Measurements from ENCODE around the gene GRID1. TPM values are rescaled to one million over a fixed set of nuclear protein-coding genes. Genes with fewer than 3 reads are reported as not detected.

Gene GRID1
- polyA plus RNA-seq, 1 donor (not counting 4 experiments of a cell fraction or from before 2014, with no cell fraction given): 0.01 TPM

- no peak for TF ChIP-seq CTCF (optimal IDR thresholded peaks at IDR 0.05 in 1 of 3, IDR thresholded peaks at IDR 0.05 in 1 of 3, conservative IDR thresholded peaks at IDR 0.05 in 1 of 3; ENCODE audit: extremely low read depth in 1 of 3, insufficient read depth in 2 of 3, low read length in 3 of 3)
- no peak for TF ChIP-seq EZH2 (IDR thresholded peaks at IDR 0.05; ENCODE audit: low read length)
- H3K9ac ChIP-seq (ENCODE audit: control insufficient read depth, extremely low read depth, insufficient read depth, low read length): no peak overlapping the region
- no peak for DNase-seq (ENCODE audit: low read depth, low spot score)
- no peak overlapping the region for H2AFZ ChIP-seq (ENCODE audit: control insufficient read depth, low read length)
- peaks cover 12% of the 10 kb centered on the region for H3K27me3 ChIP-seq (ENCODE audit: control insufficient read depth, extremely low read depth, insufficient read depth, low read length)
- no peak overlapping the region for H3K4me2 ChIP-seq (ENCODE audit: control insufficient read depth, extremely low read depth, insufficient read depth, low read depth, low read length)
- no peaks in the 10 kb centered on the region for H3K79me2 ChIP-seq (ENCODE audit: control insufficient read depth, insufficient read depth, low read length)
- no peaks in the 10 kb centered on the region for H3K4me1 ChIP-seq (ENCODE audit: control insufficient read depth, extremely low read depth, insufficient read depth, low read length)
- H3K4me3 ChIP-seq (ENCODE audit: control insufficient read depth in 2 of 3, extremely low read depth in 1 of 3, insufficient read depth in 2 of 3, low read depth in 1 of 3, low read length in 3 of 3): no peak overlapping the region
- no peak overlapping the region for H3K27ac ChIP-seq (ENCODE audit: control insufficient read depth, insufficient read depth, low read length)
- H4K20me1 ChIP-seq (ENCODE audit: control insufficient read depth, extremely low read depth, insufficient read depth, low read length): no peaks in the 10 kb centered on the region
- dilution Hi-C loops (cut with MboI; ENCODE audit: extremely low pct_ligation_motif_present, low sequenced_read_pairs): no loop called here
- no peaks in the 10 kb centered on the region for H3K36me3 ChIP-seq (ENCODE audit: control insufficient read depth in 2 of 2, extremely low read depth in 1 of 2, insufficient read depth in 2 of 2, low read length in 2 of 2)
- H3K9me1 ChIP-seq (ENCODE audit: control insufficient read depth, extremely low read depth, insufficient read depth, low read length): no peaks in the 10 kb centered on the region
- FAIRE-seq: no peak
- no peaks in the 10 kb centered on the region for H3K9me3 ChIP-seq (ENCODE audit: control insufficient read depth, low read depth, low read length)
These were observed 100.0 kb downstream of the GRID1 start for GRCh38 chr10:86266446-86267242.

GRCh38 chr10:86265895-86266259 is 100.7 kb downstream of the GRID1 start:
- H3K9ac ChIP-seq (ENCODE audit: control insufficient read depth, extremely low read depth, insufficient read depth, low read length): no peak overlapping the region
- no peaks in the 10 kb centered on the region for H3K4me1 ChIP-seq (ENCODE audit: control insufficient read depth, extremely low read depth, insufficient read depth, low read length)
- H3K79me2 ChIP-seq (ENCODE audit: control insufficient read depth, insufficient read depth, low read length): no peaks in the 10 kb centered on the region
- H3K4me2 ChIP-seq (ENCODE audit: control insufficient read depth, extremely low read depth, insufficient read depth, low read depth, low read length): no peak overlapping the region
- DNase-seq (ENCODE audit: low read depth, low spot score) (no peak), FAIRE-seq (no peak)
- no peaks in the 10 kb centered on the region for H3K36me3 ChIP-seq (ENCODE audit: control insufficient read depth in 2 of 2, extremely low read depth in 1 of 2, insufficient read depth in 2 of 2, low read length in 2 of 2)
- no peak for TF ChIP-seq CTCF (optimal IDR thresholded peaks at IDR 0.05 in 1 of 3, IDR thresholded peaks at IDR 0.05 in 1 of 3, conservative IDR thresholded peaks at IDR 0.05 in 1 of 3; ENCODE audit: extremely low read depth in 1 of 3, insufficient read depth in 2 of 3, low read length in 3 of 3)
- H3K9me1 ChIP-seq (ENCODE audit: control insufficient read depth, extremely low read depth, insufficient read depth, low read length): no peaks in the 10 kb centered on the region
- no peaks in the 10 kb centered on the region for H3K9me3 ChIP-seq (ENCODE audit: control insufficient read depth, low read depth, low read length)
- peaks cover 15% of the 10 kb centered on the region for H3K27me3 ChIP-seq (ENCODE audit: control insufficient read depth, extremely low read depth, insufficient read depth, low read length)
- no peak overlapping the region for H3K27ac ChIP-seq (ENCODE audit: control insufficient read depth, insufficient read depth, low read length)
- H2AFZ ChIP-seq (ENCODE audit: control insufficient read depth, low read length): no peak overlapping the region
- dilution Hi-C loops (cut with MboI; ENCODE audit: extremely low pct_ligation_motif_present, low sequenced_read_pairs): no loop called here
- no peak overlapping the region for H3K4me3 ChIP-seq (ENCODE audit: control insufficient read depth in 2 of 3, extremely low read depth in 1 of 3, insufficient read depth in 2 of 3, low read depth in 1 of 3, low read length in 3 of 3)
- no peaks in the 10 kb centered on the region for H4K20me1 ChIP-seq (ENCODE audit: control insufficient read depth, extremely low read depth, insufficient read depth, low read length)
